Activated CD4-positive, alpha-beta T cell treated with anti-CD3 and anti-CD28 coated beads for 4 hours (primary cell): Measurements from ENCODE around the gene SLC12A9.
"Not testable (repeated sequence)": the region's sequence is repeated elsewhere in the genome, so short reads cannot be mapped to it uniquely, and the experiment has no call there.

ENCODE experiments used
- DNase-seq, 2 donors: peaks; one replicate each; pipeline ENCODE4 v3.0.0-alpha.2; 2020

The SLC12A9 gene, protein sequence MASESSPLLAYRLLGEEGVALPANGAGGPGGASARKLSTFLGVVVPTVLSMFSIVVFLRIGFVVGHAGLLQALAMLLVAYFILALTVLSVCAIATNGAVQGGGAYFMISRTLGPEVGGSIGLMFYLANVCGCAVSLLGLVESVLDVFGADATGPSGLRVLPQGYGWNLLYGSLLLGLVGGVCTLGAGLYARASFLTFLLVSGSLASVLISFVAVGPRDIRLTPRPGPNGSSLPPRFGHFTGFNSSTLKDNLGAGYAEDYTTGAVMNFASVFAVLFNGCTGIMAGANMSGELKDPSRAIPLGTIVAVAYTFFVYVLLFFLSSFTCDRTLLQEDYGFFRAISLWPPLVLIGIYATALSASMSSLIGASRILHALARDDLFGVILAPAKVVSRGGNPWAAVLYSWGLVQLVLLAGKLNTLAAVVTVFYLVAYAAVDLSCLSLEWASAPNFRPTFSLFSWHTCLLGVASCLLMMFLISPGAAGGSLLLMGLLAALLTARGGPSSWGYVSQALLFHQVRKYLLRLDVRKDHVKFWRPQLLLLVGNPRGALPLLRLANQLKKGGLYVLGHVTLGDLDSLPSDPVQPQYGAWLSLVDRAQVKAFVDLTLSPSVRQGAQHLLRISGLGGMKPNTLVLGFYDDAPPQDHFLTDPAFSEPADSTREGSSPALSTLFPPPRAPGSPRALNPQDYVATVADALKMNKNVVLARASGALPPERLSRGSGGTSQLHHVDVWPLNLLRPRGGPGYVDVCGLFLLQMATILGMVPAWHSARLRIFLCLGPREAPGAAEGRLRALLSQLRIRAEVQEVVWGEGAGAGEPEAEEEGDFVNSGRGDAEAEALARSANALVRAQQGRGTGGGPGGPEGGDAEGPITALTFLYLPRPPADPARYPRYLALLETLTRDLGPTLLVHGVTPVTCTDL

DNA sequence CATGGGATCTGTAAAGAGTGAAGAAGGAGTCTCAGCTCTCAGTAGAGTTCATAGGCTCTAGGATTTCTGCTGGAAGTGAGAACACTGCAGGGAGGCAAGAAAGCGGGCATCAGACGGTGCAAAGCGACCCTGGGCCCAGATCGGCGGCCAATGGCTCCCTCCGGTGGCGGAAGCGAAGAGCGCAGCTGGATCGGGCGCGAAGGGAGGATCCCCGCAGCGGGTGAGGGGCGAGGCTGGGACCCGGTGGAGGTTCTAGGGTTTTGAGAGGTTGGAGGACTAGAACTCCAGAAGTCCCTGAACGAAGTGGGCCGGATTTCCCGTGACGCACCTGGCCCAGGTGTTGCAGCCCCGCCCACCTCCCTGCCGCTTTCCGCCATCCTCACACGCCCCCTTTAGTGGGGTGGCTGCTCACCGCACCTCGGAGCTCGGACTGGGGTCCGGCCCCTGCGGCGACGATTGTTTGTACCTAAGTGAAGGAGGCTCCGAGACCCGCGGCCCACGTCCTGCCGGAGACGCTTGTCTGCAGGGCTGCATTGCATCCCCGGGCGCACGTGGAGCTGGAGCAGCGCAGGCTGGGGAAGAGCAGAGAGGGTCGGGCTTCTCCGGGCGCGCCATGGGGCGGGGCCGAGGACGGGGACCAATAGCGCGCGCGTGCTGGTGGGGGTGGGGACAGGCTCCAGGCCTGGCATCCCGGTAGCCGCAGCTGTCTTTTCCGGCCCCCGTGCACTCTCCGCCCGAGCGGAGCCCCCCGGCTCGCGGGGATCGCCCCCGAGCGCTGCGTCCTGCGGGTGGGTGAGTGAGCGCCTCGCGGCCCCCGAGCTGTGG lies at the start of gene SLC12A9:
Gene SLC12A9, plus strand, starts transcription at position 666 of the 825 bp plus-strand sequence. CDS start 1,485 bp downstream, outside the sequence.
- DNase-seq = peak; percentile 81 to 84

DNA sequence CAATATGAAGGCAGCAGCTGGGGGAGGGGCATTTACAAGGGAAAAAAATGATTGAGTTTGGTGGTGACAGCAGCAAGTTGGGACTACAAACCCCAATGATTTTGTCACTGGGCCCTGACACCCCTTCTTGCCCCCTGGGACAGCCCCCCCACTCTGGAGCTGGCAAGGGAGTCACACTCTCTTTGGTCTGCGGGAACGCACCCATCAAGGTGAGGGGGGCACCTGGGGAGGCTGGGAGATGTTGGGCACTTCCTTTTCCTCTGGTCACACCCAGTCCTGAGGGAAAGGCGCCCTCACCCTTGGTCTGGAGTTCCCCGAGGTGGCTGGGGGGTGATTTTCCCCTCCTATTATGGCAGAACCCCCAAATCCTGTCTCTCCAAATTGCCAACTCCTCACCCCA lies 49.6 kb upstream of the SLC12A9 start:
- DNase-seq = no peak

DNA sequence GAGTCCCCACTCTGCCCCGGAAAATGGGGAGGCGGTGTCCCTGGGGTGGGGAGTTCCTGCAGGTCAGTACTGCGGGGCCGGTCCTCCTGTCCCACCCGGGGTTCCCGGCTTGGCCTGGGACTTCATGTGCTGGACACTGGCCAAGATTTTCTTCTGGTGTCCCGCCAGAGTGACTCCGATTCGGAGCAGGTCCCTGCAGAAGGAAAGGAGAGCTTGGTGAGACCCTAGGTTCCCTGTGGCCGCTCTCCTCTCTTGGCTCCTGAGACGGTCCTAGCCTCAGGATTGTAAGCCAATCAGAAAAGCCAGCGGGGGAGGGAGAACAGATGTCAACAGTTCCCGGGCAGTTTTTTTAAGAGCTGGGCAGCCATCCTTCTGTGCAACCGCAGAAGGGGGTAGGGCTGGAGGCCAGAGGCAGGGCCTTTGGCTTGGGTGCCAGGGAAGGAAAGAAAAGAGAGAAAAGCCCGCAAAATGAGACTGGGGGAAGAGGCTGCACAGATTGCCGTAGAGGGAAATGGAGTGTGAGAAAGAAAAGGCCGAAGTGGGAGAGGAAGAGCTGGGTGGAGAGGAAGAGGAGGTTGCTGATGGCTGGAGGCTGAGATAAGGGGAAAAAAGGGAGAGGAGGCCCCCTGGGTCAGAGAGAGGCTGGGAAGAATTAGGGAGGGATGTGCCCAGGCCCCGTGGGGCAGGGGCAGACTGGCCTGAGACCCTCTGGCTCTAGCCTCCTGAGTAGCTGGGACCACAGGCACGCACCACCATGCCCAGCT lies 48.9 kb upstream of the SLC12A9 start:
- DNase-seq = no peak

DNA sequence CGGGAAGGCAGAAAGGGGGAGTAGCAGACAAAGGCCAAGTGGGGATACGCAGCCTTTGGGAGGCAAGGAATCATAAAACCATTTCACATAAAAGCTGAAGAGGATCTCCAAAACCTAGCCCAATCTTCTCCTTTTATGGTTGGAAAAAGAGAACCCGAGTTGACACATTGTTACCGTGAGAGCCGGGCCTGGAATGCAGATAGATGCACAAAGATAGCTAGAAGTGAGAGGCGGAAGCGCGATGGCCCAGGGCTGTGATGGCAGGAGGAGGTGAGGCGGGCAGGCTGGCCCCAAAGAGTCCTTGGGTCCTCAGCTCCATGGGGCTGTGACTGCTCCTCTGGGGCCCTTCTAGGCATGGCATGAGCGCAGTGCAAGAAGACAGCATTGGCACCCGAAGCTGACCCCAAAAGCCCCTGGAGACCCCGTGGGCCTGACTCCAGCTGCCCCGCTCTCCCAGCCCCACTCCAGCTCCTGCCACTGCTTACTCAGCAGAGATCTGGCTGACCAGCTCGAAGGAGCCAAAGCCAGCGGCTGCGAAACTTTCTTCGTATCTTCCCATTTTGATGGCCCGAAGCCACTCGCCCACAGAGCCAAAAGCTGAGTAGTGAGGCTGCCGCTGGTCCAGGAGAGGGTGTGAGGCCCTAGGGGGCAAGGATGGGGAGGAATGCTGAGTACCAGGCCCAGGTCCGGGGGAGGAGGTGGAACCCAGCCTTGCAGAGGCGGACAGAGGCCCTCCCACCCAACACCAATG lies 47.7 kb upstream of the SLC12A9 start:
- DNase-seq = no peak

DNA sequence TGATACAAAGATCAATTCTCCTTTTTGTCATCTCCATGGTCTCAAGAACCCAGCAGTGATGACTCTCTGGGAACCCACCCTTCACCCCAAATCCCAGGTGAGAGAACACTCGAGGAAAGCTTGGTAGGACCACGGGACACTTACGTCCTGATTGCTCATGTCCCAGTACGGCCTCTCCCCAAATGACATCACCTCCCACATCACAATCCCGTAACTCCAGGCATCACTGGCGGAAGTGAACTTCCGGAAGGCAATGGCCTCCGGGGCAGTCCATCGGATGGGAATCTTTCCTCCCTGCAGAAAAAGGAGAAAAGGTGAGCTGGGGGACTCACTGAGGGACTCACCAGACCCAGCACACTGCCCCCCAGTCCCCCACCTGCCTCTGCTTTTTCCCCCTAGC lies 46.2 kb upstream of the SLC12A9 start:
- DNase-seq = no peak

DNA sequence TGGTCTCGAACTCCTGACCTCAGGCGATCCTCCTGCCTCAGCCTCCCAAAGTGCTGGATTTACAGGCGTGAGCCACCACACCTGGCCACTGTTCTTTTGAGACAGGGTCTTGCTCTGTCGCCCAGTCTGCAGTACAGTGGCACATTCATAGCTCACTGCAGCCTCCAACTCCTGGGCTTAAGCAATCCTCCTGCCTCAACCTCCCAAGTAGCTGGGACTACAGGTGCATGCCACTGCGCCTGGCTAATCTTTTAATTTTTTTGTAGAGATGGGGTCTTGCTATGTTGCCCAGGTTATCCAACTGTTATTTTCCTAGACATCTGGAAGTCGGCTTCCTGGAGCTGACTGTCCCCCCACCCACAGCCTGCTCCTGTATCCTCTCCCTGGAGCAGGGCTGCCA lies 45.6 kb upstream of the SLC12A9 start:
- not testable (repeated sequence) for DNase-seq

DNA sequence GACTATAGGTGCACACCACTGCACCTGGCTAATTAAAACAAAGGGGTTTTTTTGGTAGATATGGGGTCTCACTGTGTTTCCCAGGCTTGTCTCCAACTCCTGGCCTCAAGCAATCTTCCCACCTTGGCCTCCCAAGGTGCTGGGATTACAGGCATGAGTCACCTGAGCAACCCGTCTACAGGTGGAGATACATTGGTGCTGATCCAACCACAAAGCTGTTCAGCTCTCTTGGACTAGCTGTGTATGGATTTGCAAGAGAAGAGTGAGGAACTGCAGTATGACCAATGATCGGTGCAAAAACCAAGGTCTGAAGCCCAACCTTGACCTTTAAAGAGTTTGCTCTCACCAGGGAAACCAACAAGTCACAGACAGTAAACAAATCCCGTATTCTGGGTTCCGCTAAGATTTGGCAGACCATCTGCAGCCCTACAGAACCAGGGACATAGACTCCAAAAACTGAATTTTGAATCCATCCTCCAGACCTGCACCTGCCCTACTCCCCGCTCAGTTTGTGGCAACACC lies 44.1 kb upstream of the SLC12A9 start:
- DNase-seq = no peak

DNA sequence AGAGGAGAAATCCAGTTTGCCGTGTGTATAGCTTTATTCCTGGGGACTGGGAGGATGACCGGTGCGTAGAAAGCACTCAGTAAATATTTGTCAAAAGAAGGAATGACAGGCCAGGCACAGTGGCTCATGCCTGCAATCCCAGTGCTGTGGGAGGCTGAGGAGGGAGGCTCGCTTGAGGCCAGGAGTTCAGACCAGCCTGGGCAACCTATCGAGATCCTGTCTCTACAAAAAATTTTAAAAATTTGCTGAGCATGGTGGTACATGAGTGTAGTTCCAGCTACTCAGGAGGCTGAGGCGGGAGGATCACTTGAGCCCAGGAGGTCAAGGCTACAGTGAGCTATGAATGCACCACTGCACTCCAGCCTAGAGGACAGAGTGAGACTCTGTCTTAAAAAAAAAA lies 41.0 kb upstream of the SLC12A9 start:
- no peak for DNase-seq

DNA sequence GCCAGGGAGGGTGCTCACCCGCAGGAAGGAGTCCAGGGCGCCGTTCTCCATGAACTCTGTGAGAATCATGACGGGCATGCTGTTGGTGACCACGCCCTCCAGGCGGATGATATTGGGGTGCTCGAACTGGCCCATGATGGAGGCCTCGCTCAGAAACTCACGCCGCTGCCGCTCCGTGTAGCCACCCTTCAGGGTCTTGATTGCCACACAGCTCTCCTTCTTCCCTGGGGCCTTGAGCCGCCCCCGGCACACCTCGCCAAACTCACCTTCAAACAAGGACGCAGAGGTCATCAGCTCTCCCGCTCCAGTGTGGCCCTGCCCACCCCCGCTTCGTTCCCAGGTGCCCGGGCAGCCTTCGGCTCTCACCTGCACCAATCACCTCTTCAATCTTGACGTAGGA lies 39.8 kb upstream of the SLC12A9 start:
- DNase-seq = no peak

DNA sequence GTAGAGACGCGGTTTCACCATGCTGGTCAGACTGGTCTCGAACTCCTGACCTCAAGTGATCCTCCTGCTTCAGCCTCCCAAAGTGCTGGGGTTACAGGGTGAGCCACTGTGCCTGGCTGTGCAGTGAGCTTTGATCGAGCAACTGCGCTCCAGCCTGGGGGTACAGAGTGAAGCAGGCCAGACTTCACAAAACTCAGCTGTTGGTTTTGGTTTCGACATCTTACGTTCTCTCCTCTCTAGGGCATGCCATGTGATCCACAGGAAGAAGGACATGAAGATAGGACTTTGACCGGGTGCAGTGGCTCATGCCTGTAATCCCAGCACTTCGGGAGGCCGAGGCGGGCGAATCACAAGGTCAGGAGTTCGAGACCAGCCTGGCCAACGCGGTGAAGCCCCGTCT lies 36.0 kb upstream of the SLC12A9 start:
- not testable (repeated sequence) for DNase-seq

DNA sequence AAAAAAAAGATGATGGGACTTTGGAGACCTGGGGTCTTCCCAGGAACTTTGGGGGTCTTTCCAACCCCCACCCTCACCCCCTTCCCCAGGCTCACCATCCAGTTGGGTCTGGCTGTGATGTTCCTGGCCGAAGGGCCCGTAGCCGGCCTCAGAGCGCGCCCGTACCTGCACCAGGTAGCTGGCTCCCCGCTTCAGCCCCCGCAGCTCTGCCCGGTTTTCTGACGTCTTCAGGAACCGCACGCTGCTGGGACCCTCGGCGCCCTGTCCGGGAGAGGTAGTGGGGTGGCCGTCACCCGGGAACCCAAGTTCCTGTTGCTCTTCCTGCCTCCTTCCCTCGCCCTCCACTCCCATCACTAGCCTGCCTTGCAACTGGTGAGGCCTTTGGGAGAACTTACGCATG lies 35.4 kb upstream of the SLC12A9 start:
- no peak for DNase-seq

DNA sequence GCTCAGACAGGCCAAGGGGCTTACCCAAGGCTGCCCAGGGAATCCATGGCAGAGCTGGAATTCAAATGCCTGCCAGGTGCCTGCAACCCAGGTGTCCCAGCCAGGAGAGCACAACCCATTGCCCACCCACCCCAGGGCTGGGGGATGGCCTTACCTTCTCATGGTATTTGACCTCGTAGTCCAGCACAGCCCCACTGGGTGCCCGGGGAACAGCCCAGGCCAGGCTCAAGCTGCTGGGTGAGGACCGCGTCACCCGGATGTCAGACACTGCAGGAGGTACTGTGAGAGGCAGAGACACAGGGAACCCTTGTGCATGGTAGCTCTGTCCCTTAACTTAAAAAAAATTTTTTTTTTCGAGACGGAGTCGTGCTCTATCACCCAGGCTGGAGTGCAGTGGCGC lies 34.1 kb upstream of the SLC12A9 start:
- no peak for DNase-seq

DNA sequence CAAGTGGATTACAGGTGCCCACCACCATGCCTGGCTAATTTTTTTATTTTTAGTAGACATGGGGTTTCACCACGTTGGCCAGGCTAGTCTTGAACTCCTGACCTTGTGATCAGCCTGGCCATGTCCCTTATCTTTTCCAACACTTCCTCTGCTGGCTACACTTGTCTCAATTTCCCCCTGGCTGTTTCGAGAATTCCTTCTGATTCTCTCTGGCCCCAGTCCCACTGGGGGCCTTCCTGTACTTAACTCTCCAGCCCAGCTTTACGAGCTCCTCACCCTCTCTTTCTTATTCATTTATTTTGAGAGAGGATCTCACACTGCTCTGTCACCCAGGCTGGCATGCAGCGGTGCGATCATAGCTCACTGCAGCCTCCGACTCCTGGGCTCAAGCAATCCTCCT lies 33.7 kb upstream of the SLC12A9 start:
- DNase-seq = no peak

DNA sequence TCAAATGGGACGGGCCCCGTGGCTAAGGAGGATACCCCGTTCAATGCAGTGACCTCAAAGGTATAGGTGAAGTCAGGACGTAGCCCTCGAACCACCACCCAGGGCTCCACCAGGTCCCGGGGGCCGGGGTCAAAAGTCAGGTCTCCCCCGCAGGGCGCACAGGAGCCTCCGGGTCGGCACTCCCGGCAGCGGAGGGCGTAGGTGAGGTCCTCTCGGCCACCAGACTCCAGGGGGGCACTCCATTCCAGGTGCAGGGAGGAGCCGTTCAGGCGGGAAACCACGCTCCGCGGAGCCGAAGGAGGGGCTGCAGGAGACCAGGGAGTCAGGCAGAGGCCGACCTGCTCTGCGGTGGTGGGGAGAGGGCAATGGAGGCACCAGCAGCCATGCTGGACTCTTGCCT lies 32.9 kb upstream of the SLC12A9 start:
- no peak for DNase-seq

DNA sequence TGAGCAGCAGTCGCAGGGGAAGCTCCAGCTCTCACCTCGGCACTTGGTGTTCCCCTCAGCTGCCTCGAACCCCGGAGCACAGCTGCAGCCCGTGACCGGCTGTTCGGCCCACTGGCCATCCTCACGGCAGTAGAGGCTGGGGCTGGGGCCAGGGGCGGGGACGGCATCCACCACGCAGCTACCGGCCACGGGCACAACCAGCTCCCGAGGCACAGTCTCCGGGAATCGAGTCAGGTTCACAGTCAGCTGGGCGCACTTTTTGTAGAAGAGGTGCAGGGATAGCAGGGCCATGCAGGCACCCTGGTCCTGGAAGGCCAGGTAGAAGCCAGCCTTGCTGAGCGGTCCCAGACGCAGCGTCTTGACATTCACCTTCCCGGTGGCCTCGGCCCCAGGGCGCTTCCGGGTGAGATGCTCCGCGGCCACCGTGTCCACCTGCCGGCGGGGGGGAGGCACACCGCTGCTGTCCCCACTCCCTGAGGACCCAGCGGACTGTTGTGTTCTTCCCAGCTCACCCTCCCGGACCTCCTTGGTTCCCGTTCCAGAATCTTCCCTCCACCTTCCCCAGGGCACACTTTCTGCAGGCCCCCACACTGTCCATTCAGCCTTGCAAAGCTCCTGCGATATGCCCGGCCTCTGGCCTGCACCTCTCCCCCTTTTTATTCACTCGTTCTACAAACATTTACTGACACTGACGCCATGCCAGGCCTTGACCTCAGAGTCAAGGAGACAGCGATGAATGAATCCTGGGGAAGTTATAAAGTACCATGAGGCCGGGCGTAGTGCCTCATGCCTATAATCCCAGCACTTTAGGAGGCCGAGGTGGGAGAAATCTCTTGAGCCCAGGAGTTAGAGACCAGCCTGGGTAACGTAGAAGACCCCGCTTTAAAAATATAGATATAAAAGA lies 30.0 kb upstream of the SLC12A9 start:
- DNase-seq = no peak

DNA sequence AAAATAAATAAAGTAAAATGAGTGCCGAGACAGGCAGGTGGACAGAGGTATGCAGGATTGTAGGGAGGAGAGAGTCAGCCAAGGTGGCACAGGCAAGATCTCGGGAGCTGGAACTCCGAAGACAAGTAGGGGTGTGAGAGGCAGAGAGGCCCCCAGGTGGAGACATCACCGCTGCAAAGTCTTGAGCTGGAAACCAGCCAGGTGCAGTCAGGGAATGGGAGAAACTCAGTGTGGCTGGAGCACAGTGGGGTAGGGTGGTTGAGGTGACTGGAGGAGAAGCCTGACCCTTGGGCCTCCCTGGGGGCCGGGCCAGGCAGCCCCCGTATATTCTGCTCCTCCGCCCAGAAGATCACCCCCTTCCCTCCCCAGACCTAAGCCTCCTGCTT lies 29.4 kb upstream of the SLC12A9 start:
- DNase-seq = no peak

DNA sequence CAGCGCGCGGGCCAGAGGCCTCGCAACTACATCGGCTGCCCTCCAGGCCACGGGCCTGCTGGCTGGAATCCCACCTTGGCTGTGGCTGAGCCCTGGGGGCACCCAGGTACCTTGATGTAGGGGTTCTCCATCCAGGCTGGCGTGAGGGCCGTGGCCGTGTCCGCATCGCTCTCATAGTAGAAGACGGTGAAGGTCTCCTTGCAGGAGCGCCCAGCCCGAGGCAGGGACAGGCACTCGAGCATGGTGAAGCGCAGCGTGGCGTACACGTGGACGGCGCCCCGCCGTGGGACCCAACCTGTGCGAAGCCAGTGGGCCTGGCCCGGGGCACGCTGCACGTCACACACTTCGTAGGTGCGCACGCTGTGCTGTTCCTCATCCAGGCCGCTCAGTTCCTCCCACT lies 29.0 kb upstream of the SLC12A9 start:
- DNase-seq = no peak

DNA sequence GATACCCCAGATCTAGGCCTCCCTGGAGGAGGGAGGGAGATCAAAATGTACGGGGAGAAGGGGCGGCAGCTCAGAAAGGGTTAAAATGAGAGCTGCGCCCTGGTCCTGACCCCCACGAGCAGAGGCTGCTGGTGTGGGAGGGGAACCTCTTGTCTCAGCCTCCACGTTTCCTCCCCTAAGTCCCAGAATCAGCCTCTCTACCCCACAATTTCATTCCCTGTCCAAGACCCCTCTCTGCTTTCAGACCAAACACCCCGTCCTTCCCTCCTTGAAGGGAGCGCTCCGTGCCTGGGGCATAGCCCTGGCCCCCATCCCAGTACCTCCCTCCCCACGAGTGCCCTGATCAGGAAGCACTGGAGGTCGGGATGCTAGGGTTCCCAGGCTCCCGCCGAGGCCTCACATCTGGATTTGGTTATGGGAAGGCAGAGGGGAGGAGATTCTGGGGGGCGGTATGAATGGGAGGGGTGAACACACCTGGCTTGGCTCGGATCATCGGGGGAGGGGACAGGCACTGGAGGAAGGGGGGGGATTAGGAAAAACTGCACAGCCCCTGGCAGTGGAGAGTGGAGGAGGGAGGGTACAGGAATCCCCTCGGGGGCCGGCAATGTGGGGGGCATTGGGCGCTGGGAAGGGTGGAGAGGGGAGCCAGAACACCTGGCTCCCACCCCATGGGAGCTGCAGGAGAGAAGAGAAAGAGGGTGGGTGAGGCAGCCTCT lies 27.9 kb upstream of the SLC12A9 start:
- no peak for DNase-seq

DNA sequence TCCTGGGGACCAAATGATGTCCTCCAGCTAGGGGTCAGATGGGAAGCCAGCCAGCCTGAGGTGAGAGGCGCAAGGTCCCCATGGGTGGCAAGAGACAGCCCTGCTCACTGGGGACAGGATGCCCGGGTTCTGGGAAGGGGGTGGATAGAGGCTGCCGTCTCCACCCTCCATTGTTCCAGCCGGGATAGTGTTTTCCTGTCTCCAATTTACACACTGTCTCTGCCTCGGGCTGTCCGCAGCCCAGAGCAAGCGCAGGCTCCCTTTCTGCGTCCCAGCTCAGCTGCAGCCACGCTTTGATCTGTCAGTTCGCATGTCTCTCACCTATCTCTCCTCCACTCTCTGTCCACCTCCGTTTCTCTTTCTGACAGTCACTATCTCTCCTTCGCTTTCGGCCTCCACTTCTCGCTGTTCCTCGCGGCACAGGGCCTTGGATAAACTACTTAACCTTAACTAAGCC lies 27.3 kb upstream of the SLC12A9 start:
- no peak for DNase-seq
